ENCODE measurements around the gene RAPGEF1.

RAPGEF1 gene

DNA sequence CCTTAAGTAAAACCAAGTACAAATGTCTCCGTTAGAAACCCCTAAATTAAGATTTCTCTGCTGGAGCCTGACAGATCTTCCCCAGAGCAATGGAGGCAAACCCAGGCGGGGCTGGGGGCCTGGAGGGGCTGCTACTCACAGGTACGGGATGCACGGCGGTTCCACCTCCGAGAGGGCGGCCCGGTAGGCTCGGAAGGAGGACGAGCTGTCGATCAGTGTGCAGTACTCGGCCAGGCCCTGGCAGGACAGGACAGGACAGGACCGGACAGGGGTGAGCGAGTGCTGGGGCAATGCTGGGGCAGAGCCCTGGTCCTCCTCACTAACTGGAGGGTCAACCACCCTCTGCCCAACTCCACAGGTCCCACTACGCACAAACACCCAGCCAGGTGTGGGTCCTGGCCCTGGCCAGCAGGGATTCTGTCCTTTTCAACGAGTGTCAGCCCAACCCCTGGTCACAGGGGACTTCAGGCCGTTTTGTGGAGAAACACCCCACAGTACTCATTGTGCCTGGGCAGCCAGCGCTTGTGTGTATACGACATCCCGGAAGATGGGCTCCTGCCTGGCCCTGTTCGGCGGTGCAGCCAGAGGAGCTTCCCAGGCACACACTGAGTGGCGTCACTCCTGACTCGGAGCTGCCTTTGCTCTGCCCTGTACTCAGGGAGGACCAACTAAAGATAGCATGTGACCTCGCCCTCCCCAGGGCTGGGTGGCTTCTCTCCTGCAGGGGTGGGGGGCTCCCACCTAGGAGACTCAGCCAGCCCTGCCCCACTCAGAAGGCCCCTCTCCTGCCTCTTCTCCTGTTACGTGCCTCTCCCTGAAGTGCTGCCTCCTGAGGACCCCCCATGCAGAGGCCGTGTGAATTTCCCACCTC, 157.2 kb downstream of the RAPGEF1 start:
- no peak for DNase-seq

DNA sequence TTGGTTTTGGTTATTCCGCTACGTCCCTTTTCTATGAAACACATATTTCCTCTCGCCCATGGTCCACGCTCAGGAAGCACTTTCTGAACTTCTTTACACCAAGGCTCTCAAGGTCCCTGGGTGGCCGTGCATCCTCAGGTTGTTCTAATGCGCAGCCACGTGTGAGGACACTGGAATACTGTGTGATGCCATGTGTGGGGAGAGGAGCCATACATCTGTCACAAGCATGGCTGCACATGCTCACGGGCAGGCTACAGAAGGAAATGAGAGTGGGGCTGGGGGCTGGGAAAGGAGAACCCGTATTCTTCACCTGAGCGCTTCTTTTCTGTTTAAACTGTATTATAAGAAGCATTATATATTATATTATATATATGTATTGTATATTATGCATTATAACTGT, 157.8 kb downstream of the RAPGEF1 start:
- no peak for DNase-seq

DNA sequence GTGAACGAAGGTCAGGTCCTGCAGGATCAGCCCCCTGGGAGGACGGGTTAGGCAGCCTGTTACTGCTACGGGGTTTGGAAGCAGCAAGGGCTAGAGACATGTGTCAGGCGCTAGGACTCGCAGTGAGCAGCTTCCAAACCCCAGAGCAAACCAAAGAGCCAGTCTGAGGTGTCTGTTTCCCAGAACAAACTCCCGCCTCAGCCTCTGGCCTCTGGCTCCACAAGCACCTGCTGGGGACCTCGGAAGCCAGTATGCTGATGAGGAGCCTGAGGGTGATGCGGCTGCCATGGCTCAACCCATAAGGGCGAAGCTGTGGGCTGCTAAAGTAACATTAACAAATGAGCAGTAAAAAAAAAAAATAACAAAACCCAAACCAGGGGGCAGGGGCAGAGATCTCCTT, 159.5 kb downstream of the RAPGEF1 start:
- DNase-seq, result no peak

DNA sequence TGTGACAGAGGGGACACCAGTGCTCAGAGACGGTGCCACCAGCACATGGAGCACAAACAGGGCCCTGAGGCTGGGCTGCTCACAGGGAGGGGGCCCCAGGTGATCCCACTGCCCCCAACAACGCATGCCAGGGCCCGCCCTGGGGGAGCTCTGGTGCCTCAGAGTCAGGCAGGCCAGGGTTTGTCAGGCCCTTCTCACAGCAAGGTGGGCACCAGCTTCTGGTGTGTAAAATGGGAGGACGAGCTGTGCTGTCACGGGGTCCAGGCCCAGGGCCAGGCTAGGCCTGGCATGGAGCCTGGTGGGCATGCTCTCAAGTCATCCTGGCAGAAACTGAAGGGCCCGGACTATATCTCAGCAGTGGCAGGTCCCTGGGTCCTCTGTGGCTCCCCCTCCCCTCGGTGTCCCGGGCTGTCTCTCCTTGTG, 160.1 kb downstream of the RAPGEF1 start:
- no peak for DNase-seq

- DNase-seq, result peak; percentile 42
These were observed 161.0 kb downstream of the RAPGEF1 start for GRCh38 chr9:131578731-131579504.

DNA sequence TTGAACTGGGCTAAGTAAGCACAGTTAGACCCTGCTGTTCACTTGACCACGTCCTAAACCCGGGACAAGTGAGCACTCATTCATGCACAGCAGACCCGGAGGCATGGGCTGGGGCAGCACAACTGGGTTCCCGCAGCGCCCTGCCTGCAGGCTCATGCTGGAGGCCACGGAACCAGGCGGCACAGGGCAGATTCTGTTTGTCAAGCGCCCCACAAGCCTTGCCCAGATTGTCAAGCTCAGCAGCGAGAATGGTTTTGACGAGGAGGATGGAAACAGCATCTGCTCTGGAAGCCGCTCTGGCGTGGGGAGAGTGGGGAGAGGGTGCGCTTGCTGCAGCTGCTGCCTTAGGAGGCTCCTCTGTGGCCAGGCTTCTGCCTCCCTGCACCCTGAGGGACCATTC, 161.9 kb downstream of the RAPGEF1 start:
- DNase-seq, result no peak

- DNase-seq, result no peak
These were observed 162.6 kb downstream of the RAPGEF1 start for GRCh38 chr9:131577005-131578000.

DNA sequence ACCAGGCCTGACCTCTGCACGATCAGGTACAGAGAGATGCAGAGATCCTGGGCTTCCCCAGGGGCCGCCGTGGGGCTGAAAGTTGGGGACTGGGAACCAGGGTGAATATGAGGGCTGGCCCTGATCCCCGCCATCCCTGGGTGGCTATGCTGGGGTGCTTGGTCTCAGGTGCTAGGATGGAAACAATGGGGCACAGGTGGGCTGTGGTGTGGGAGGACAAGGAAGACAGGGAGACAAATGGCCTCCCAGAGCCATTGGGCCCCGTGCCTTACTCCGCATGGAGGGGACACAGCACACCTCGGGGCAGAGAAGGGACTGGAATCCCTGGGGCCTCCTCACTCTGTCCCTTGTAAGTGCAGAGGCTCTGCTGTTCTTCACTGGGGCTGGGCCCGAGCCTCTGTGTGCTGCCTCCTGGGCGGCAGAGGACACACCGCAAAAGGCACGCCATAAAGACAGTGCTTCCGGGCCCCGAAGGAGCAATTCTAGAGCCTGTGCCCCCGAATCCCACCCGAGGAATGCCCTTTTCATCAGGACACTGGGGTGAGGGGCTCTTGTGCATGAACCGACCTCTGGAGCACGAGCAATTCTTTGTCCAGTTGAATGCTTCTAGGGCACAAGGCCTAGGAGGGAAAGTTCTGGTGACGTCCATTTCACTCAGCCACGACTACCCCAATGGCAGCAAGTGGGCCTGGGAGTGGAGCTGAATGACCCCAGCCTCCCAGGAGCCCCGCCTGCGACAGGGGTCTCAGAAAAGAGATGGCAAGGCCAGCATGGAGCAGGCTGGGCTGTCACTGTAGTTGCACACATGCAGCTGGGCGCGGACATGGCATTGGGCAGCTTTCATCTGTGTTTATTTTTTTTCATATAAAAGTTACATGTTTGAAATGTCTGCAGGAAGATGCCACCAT, 163.7 kb downstream of the RAPGEF1 start:
- no peak for DNase-seq

- no peak for DNase-seq
These were observed 164.9 kb downstream of the RAPGEF1 start for GRCh38 chr9:131574730-131575640.

DNA sequence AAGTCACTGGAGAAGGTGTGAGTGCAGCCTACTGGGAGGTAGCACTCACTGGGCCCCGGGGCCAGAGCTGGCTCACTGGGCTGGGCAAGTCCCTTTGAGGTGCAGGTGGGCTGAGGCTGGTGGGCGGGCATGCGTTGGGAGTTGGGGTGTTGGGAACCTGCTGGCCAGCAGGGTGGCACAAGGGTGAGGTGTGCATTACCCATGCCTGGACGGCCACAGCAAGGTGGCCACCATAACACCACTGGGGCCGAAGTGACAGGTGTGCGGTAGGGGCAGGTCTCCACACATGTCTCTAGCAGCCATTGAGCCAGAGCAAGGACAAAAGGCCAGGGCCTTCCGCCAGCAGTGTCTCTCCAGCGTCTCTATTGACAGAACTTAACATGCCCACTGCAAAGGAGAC, 172.0 kb downstream of the RAPGEF1 start:
- no peak for DNase-seq

GRCh38 chr9:131566158-131566557, 173.7 kb downstream of the RAPGEF1 start:
- DNase-seq, result no peak

- DNase-seq, result no peak
These were observed 174.5 kb downstream of the RAPGEF1 start for GRCh38 chr9:131565369-131565768.

DNA sequence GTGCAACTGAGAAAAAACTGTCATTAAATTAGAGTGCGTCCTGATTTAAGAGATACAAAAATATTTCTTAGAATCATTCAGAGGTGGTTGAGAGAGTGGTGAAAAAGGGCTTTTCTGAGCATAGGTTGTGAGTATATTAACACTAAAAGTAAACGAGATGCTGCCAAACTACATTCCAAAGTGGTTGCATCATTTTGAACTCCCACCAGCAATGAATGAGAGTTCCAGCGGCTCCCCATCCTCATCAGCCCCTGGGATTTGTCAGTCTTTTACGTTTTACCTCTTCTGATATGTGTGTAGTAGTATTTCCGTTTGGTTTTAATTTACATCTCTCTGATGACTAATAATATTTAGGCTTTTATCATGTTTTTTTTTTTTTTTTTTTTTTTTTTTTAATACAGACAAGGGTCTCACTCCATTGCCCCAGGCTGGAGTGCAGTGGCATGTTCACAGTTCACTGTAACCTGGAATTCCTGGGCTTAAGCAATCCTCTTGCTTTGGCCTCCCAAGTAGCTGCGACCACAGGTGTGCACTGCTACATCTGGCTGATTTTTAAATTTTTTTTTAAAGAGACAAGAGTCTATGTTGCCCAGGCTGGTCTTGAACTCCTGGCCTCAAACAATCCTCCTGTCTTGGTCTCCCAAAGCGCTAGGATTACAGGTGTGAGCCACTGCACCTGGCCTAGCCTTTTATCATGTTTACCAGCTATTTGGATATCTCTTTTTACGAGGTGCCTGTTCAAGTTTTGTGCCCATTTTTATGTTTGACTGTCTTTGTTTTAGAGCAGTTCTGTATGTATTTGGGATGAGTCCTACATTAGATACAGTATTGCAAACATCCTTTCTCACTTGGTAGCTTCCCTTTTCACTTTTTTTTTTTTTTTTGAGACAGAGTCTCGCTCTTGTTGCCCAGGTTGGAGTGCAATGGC, 177.6 kb downstream of the RAPGEF1 start:
- DNase-seq, result no peak

GRCh38 chr9:131559421-131560000, 180.4 kb downstream of the RAPGEF1 start:
- DNase-seq, result no peak

DNA sequence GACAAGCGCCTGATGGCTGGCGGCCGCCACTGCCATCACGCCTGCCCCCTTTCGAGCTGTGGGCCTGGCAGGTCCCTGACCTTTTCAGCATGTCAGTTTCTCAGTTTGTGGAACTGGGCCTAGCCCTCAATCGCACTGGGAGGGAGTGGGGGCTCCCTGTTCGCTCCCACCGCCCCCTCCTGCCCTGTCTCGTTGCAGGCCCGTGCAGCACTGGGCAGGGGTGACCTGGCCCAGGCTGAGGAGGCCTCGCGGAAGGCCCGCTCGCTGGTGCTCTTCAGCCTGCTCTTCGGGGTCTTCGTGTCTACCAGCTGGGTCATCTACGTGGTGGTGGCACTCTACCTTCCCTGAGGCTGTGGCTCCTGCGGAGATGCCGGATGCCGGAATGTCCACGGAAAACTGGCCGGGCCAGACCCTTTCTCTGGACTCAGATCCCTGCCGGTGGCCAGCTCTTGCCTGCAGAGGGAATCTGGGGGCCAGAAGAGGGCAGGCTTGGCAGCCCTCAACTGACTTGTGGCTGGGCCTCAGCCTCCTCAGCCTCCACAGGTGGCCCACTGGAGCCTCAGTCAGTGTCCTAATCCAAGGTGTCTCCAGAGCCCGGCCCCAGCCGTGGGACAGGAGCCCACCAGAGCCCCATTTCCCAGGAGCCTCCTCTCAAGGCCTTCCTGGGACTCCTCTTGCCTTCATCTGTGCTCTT, 181.9 kb downstream of the RAPGEF1 start:
- DNase-seq, result no peak

DNA sequence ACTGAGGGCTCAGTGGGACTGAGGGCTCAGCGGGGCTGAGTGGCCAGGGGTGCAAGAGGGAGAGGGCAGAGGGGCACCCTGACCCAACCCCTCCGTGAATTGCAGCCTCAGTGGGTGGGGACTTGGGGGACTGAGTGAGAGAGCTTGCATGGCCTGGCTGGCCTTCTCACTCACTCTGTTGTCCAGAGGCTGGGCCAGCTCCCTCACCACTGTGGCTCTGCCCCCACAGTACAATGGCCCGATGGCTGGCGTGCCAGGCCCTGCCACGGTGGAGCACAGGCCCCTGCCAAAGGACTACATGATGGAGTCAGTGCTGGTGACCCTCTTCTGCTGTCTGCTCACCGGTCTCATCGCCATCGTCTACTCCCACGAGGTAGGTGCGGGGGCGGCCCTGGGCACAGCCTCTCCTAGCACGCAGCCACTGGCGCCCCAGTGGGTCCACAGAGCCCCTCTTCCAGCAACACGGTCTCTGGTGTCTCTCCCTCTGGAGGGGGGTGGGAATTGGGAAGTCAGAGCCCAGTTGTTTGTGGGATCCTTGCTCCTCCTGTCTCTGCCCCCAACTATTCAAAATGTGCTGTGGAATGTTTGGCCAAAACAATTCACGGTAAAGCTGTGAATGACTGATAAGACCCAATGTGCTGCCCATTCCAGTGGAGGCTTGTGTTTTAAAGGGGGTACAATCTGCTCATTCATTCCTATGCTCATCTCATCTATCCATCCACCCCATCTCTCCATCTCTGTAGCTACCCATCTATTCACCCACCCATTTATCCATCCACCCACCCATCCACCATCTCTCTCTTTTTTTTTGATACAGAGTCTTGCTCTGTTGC, 183.8 kb downstream of the RAPGEF1 start:
- no peak for DNase-seq

DNA sequence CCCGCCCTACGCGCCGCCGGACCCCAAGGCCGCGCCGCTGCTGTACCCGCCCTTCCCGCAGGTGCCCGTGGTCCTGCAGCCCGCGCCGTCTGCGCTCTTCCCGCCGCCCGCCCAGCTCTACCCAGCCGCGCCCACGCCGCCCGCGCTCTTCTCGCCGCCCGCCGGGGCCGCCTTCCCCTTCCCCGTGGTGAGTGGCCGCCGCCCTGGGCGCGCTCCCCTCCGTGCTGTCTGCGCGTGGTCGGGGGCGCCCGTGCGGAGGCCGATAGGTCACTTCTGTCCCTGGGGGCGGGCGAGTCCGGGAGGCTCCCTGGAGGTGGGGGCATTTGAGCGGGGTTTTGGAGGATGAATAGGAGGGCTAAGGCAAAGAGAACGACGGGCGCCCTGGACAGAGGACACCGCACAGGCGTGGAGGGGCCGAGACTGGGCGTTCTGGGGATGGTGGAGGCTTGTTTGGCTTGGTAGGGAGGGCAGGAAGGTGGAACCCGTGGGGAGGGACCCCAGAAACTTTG, 185.0 kb downstream of the RAPGEF1 start:
- no peak for DNase-seq

Measured in MV-4-11 (cell line).